GM23338 (cell line): Measurements from ENCODE around the gene ZNF485.

Experiments
- CREB1 ChIP-seq: fragments of 250-450 bp; sonication (Bioruptor Pico); IDR thresholded peaks from 2 replicates; pipeline ENCODE4 v1.5.0; 2020; ENCODE audit warnings: low read depth, mild to moderate bottlenecking, moderate library complexity
- EZH2 ChIP-seq: fragments of 200-600 bp; sonication (generic); IDR thresholded peaks from one replicate; pipeline ENCODE4 v1.8.0; 2017; ENCODE audit warnings: antibody characterized with exemption, mild to moderate bottlenecking, low read depth; ENCODE audit not compliant: unreplicated experiment
- EZH2phosphoT487 ChIP-seq: fragments of 200-600 bp; sonication (generic); IDR thresholded peaks from one replicate; pipeline ENCODE4 v1.8.1; 2018; ENCODE audit warnings: antibody characterized with exemption; ENCODE audit not compliant: unreplicated experiment
- JUNB ChIP-seq: IDR thresholded peaks from one replicate; pipeline ENCODE4 v1.6.1; 2016; ENCODE audit warnings: antibody characterized with exemption; ENCODE audit not compliant: unreplicated experiment
- NANOG ChIP-seq: IDR thresholded peaks from 2 replicates; pipeline ENCODE4 v1.6.1; 2016; ENCODE audit warnings: antibody characterized with exemption, borderline replicate concordance
- POLR2AphosphoS5 ChIP-seq: IDR thresholded peaks from 2 replicates; pipeline ENCODE4 v1.6.1; 2016; ENCODE audit warnings: antibody characterized with exemption, low read depth
- STAT1 ChIP-seq: IDR thresholded peaks from one replicate; pipeline ENCODE4 v1.6.1; 2016; ENCODE audit warnings: antibody characterized with exemption; ENCODE audit not compliant: unreplicated experiment
- ZNF114 ChIP-seq: fragments of 250-450 bp; sonication (Bioruptor Pico); IDR thresholded peaks from 2 replicates; pipeline ENCODE4 v1.5.0; 2020; ENCODE audit warnings: mild to moderate bottlenecking, moderate library complexity
- ZNF331 ChIP-seq: fragments of 250-450 bp; sonication (Bioruptor Pico); IDR thresholded peaks from 2 replicates; pipeline ENCODE4 v1.5.0; 2020; ENCODE audit warnings: low read depth, mild to moderate bottlenecking, moderate library complexity
- TF ChIP-seq, protein P1 (sequence below), 2 experiments: fragments of 200-600 bp in 1 of 2; sonication (generic) in 1 of 2; conservative IDR thresholded peaks; 2 replicates each; pipeline versions ENCODE4 v1.5.1 to v1.6.1; 2016 to 2017; ENCODE audit warnings: antibody characterized with exemption in 2 of 2, low read depth in 2 of 2, mild to moderate bottlenecking in 2 of 2, moderate library complexity in 1 of 2
- TF ChIP-seq, protein P2 (sequence below): IDR thresholded peaks from one replicate; pipeline ENCODE4 v1.6.1; 2018; ENCODE audit warnings: antibody characterized with exemption; ENCODE audit not compliant: unreplicated experiment
- TF ChIP-seq, protein P3 (sequence below): IDR thresholded peaks from 2 replicates; pipeline ENCODE4 v1.6.1; 2016; ENCODE audit warnings: antibody characterized with exemption

DNA sequence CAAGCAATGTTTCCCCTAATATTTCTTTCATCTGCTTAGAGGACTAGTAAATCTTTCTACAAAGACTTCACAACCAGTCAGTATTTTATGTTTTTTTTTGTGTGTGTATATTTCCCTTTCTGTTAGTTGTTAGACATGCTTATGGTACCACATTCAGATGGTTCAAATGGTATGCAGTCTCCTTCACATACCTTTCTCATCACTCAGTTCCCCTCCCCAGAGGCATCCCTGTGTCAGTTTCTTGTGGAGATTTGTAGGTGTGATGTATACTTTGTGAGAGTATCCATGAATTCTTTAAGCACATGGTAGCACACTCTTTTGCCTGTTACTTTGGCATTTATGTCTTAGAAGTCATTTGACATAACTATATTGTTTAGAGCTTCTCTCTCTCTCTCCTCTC, 4.4 kb downstream of the ZNF485 start:
- TF ChIP-seq CREB1 (no peak), JUNB (no peak), EZH2 (no peak), POLR2AphosphoS5 (no peak), EZH2phosphoT487 (no peak), NANOG (no peak), STAT1 (no peak), ZNF114 (CRISPR knock-in tag) (no peak), ZNF331 (no peak)
- TF ChIP-seq, protein P1, sequence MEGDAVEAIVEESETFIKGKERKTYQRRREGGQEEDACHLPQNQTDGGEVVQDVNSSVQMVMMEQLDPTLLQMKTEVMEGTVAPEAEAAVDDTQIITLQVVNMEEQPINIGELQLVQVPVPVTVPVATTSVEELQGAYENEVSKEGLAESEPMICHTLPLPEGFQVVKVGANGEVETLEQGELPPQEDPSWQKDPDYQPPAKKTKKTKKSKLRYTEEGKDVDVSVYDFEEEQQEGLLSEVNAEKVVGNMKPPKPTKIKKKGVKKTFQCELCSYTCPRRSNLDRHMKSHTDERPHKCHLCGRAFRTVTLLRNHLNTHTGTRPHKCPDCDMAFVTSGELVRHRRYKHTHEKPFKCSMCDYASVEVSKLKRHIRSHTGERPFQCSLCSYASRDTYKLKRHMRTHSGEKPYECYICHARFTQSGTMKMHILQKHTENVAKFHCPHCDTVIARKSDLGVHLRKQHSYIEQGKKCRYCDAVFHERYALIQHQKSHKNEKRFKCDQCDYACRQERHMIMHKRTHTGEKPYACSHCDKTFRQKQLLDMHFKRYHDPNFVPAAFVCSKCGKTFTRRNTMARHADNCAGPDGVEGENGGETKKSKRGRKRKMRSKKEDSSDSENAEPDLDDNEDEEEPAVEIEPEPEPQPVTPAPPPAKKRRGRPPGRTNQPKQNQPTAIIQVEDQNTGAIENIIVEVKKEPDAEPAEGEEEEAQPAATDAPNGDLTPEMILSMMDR (conservative IDR thresholded peaks at IDR 0.05; ENCODE audit: low read depth in 2 of 2), result no peak
- TF ChIP-seq, protein P2, sequence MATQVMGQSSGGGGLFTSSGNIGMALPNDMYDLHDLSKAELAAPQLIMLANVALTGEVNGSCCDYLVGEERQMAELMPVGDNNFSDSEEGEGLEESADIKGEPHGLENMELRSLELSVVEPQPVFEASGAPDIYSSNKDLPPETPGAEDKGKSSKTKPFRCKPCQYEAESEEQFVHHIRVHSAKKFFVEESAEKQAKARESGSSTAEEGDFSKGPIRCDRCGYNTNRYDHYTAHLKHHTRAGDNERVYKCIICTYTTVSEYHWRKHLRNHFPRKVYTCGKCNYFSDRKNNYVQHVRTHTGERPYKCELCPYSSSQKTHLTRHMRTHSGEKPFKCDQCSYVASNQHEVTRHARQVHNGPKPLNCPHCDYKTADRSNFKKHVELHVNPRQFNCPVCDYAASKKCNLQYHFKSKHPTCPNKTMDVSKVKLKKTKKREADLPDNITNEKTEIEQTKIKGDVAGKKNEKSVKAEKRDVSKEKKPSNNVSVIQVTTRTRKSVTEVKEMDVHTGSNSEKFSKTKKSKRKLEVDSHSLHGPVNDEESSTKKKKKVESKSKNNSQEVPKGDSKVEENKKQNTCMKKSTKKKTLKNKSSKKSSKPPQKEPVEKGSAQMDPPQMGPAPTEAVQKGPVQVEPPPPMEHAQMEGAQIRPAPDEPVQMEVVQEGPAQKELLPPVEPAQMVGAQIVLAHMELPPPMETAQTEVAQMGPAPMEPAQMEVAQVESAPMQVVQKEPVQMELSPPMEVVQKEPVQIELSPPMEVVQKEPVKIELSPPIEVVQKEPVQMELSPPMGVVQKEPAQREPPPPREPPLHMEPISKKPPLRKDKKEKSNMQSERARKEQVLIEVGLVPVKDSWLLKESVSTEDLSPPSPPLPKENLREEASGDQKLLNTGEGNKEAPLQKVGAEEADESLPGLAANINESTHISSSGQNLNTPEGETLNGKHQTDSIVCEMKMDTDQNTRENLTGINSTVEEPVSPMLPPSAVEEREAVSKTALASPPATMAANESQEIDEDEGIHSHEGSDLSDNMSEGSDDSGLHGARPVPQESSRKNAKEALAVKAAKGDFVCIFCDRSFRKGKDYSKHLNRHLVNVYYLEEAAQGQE, result no peak
- TF ChIP-seq, protein P3, sequence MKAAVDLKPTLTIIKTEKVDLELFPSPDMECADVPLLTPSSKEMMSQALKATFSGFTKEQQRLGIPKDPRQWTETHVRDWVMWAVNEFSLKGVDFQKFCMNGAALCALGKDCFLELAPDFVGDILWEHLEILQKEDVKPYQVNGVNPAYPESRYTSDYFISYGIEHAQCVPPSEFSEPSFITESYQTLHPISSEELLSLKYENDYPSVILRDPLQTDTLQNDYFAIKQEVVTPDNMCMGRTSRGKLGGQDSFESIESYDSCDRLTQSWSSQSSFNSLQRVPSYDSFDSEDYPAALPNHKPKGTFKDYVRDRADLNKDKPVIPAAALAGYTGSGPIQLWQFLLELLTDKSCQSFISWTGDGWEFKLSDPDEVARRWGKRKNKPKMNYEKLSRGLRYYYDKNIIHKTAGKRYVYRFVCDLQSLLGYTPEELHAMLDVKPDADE, result no peak
